NCI-H2107 treated with DMSO at 0.1 percent for 48 hours (cell line): ENCODE data around the gene MSI2.

Experiments used
- DNase-seq: peaks from one replicate; lab custom pipeline; 2025; ENCODE audit not compliant: unreplicated experiment; lab: John Stamatoyannopoulos, UW

MSI2 gene

GRCh38 chr17:57471868-57472368, 215.6 kb downstream of the MSI2 start:
- DNase-seq = no peak

- no peak for DNase-seq
Measured at GRCh38 chr17:57475796-57476195, 219.5 kb downstream of the MSI2 start.

DNA sequence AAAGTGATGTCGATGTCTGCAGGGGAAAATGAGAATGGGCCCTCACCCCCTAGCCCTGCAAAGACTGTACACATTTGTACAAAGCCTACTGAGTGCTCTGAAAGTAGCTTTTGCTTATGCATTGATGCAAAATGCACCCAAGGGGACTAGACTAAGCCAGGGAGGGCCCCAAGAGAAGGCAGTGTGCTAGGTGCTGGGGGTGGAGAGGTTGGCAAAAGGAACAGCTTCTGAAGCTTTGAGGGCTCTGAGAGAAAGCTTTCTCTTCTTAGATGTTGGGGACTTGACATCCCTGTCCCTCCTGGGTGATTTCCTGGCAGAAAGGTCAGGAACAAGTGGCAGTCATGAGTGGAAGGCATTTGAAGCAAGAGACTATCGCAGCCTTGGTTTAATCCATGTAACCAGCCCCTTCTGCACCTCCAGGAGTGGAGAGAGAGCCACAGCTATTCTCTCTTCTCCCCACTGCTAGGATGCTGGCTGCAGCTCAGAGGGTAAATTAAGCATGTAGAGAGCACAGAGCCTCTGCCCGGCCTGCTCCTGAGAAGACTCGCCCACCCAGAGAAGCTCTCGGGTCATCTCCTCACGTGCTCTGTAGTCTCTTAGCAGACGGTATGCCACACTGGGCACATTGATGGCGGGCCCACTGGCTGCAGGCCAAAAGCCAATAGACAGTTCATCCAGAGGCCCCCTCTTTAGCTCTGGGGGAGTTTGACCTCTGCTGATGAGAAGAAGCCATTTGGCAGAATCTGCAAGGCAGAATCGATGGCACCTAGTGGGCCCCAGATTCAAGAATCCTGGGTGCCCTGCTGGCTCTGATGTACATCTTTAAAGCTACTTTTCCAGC, 221.4 kb downstream of the MSI2 start:
- no peak for DNase-seq

GRCh38 chr17:57478478-57479250, 222.3 kb downstream of the MSI2 start:
- DNase-seq = no peak

GRCh38 chr17:57480438-57481196, 224.3 kb downstream of the MSI2 start:
- no peak for DNase-seq

DNA sequence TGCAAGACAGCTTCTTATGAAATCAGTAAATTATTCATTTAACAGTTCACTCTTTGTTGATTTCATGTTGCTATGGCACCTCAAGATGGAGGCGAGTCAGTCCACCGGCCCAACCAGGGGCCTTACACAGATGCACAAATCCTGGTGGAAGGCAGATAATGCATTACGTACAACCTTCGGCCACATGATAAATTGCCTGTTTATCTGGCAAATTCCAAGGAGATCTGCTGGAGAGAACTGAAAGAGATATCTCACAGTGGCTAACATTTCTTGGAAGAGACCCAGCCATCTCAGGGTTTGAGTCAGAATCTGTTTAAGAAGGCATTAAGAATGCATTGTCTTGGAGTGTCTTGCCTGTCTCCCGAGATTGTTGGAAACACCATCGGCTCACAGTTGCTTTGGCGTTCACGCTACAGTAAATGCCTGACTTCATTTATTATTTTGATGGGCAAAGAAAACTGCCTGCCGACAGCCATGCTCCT, 225.6 kb downstream of the MSI2 start:
- DNase-seq = no peak

DNA sequence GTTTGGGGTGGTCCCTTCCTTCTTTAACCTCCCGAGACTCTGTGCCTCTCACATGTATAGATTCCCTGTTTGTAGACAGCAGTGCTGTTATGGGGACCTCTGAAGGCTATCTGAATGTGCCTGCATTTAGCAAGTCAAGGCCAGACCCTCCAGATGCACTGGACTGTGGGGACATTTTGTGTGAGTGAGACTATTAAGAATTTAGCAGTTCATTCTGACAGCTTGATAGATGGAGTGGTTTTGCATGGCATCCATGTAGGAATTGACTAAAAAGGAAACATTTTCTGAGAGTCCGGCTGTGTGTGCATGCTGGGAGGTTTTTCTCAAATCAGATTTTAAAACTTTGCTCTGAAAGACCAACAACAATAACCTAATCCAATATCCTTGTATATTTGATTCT, 226.3 kb downstream of the MSI2 start:
- DNase-seq = no peak

DNA sequence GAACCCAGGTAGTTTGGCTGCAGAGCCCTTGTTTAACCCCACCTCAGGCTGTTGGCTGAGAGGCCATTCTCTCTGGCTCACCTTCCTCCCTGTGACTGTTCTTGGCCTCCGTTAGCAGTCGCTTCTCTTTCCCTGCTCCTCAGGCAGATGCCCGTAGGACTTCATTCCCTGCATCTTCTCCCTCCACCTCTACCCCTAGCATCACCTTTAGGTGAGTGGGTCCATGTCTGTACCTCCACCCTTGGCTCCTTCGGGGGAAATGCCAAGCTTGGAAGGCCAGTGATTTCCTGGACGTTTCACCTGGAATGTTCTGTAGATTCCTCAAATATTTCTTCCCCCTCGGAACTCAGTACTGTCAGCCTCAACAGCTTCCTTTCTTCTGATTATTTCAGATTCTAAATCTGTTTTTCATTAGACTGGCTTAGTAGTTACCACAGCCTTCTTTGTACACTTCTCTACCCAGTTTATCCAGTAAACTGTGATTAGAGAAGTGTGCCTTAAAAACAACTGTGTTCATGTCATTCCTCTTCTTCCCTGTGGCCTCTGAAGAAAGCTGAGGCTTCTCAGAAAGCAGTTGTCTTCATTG, 227.9 kb downstream of the MSI2 start:
- no peak for DNase-seq

GRCh38 chr17:57484826-57485565, 228.7 kb downstream of the MSI2 start:
- DNase-seq = peak; percentile 95

DNA sequence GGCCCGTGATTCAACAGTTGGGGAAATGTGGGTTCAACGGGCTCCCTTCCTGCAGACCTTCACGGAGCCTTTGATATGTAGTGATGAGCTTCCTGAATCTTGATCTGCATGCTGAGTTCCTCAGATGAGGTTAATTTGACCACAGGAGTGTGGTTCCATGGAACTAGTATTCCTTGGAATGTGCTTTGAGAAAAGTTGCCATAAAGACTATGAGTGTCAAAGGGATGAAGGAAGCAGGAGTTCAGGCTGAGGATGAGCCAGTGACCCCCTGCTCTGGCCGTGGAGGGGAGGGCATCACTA, 229.2 kb downstream of the MSI2 start:
- DNase-seq = no peak

DNA sequence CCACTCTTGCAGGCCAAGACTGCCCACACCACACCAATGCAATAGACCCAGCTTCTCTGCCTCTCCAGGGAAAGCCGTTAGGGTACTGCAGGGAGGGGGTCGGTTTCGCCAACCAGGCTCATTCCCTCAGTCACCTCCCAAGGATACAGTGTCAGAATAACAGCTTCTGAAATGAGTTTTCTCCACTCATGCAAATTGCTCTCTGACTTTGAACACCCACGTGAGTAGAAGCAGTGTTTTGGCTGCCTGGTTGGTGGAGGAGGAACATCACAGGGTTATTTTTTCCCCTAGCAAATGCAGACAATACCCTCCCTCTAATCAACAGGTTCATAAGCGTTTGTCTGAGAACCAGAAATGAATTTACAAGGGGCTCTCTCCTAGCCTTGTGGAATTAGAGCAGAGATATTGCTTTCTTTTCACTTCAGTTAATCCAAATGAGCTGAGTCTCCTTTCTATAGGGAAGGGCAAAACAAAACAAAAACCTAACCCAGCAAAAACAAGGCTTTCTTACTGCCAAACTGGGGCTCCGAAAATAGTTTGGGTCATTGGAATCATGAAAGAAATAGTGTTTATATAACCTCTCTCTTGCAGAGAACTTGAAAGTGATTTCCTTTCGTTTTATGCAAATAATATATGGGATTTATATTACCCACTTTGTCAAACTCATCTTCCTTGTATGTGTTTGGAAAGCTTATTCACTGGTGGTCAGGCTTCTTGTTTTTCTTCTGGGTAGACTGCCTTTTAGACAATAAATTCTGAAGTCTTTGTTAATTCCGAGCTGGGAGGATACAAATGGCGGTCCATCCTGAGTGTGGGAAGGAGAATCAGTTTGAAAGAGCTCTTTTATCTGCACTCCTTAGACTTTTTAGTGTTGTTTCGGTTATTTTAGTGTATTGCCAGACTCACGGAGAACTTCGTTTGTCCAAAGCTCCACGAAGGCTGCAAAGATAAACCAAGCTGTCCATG, 229.9 kb downstream of the MSI2 start:
- no peak for DNase-seq

DNA sequence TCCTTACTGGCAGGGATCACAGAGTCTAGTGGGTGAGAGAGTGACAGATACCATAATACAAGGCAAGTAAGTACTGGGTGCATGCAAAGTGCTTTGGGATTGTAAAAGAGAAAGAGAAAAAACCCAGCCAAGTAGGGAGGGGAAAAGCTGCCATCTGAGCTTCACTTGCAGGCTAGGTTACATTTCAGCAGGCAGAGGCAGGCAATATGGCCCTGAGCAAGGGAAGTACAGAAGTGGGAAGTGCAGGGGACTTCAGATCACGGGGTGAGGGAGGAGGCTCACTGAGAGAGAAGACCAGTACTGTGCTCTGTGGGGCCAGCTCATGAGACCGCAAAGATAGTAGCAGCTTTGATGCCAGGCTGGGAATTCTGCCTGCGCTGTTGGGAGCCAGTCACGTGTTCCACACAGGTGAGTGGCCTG, 230.6 kb downstream of the MSI2 start:
- no peak for DNase-seq

- no peak for DNase-seq
Measured at GRCh38 chr17:57487573-57487972, 231.2 kb downstream of the MSI2 start.

DNA sequence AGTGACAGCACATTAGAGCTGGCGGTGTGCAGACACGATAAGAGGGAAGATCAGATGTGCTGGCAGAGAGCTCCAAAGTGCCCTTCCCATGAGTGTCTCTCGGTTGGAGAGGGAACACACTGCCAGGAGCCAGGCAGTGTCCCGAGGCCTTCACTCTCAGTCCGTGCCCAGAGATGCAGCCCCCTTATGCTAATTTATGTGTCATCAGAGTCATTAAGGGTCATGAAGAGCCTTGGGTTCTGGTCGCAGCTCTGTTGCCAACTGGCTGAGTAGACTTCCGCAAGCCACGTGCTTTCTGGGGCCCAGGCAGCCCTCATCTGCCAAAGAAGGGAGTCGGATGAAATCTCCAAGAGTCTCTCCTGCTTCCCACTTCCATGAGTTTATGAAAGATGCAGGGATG, 232.5 kb downstream of the MSI2 start:
- DNase-seq = no peak

DNA sequence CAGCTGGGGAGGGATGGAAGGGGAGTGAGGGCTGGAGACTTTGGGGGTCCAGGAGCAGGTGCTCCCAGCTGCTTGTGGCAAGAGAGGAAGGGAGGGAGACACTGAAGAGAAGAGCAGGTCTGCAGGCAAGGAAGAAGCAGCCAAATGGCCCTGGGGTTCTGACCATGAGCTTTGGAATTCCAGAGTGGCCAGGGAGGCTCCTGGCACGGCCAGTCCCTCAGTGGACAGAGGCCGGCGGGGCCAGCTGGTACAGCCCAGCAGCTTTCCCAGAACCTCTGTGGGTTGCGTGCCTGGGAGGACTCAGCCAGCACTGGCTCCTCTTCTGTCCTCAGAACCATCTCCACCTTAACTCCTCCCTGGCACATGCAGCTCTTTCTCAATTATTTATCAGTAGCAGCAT, 233.0 kb downstream of the MSI2 start:
- DNase-seq = no peak

DNA sequence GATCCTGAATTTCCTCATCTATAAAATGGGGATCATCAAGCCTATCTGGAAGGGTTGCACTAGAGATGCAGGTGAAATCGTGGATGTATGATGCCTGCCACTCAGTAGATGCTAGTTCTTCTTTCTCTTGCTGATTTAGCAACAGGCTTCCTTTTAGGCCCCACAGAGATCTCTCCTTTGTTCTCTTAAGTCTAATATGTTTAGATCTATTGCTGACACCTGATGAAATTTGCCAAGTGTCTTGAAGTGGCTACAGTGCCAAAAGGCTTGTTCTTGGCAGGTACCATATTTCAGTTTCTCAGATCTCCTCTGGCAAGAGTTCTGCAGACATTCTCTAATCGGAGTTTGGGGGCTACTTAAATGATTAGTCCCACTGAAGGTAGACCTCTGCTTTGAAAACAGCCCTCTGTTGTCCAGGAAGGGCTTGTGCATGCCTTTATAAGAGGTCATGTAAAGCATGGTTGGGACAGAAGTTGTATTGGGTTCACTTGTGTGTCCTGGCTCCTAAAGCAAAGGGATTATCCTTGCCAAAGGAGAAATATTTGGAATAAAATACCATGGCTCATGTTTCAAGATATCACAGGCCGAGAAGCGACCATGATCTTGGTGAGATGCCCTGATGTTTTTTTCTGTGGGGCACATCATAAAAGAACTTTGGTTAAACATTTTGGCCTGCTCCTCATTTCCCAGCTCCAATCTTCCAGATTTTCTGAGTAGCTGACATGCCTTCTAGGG, 234.0 kb downstream of the MSI2 start:
- no peak for DNase-seq

DNA sequence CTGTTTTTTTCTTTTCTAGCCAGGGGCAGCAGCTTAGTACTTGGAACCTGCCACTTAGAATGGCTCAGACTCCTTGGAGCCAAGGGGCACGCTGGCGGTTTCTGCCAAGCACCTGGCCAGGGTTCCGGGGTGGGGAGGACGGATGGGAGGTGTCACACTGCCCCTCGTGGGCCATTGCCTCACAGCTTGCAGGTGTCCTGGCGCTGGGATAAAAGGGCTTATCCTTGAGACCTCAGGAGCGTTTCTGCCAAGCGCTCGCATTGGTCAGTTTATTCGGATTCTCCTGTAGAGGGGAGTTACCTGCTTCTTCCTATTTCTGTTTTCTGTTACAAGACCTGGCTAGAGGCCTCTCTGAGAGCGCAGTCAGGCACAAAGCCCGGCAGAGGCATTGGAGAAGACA, 234.6 kb downstream of the MSI2 start:
- no peak for DNase-seq

DNA sequence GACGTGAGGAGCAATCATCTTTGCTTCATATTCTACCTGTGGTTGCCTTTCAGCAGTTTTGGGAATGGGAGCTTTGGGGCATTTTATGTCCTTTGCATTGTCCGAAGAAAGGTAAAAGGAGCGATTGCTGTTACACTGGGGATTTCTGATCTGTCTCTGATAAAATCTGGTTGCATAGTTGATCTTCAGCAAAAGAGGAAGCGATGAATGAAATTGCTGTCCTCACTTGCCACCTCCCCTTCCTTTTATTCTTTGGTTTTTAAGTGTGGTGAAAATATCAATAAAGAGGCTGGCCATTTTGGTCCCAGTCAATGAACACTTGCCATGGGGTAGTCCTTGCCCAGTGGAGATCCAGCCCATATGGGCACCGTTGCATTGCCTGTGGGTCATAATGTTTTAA, 236.8 kb downstream of the MSI2 start:
- no peak for DNase-seq

DNA sequence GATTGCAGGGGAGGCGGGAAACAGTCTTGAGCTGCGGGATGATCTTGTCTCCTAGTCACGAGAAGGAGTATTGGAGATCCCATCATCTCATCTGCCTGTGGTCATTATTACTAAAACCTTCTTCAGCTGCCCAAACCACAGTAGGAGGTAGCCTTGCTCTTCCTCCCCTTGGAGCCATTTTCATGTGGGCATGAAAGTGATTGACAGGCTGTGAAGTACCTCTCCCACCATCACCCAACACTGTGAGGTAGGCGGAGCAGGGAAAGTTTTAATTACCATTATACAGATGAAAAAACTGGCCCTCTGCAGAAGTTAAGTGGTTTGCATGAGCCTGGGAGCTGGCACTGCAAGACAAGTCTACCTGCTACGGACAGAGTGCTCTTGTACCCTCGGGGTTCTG, 237.3 kb downstream of the MSI2 start:
- DNase-seq = no peak
